ENCODE results near the gene ARMS2.
A peak's percentile ranks its signal among the peaks of the same experiment; 100 is the strongest.

The ARMS2 gene

GRCh38 chr10:122495406-122496340 is 41.2 kb downstream of the ARMS2 start:
- peak; percentile 79 for DNase-seq

DNA sequence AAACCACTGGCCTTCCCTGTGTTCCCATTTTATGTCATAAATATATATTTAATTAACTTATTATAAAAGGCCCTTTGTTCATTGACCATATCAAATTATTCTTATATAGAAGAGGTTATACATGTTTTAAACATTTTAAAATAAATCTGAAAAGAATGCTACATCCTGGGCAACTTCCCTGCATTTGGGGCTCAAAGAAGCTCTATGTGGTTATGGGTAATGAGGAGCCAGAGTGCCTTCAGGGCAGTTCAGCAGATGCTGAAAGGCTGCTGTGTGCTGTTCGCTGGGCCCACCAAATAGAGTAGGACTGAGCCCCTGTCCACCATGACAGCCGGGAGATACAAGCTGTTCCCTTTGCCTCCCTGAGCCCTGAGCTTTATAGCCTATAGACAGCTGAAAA is 42.8 kb downstream of the ARMS2 start:
- DNase-seq, result no peak

GRCh38 chr10:122498521-122498920 is 44.1 kb downstream of the ARMS2 start:
- no peak for DNase-seq

DNA sequence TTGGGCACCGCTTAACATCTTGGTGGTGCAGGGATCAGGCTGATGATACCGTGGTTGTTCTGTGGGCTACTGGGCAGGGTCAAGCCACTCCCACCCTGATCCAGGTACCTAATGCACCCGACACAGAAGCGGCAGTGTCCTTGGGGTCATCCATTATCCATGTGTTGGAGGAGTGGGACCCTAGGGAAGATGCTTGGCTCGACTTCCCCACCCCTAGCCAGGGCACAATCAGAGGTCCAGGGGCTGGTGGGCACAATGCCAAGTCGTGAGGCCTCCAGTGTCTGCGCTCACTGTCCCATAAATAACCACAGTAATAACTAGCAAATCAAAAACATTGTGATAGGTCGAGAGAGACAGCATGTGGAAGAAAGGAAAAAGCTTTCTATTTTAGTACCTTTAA is 44.6 kb downstream of the ARMS2 start:
- no peak for DNase-seq

GRCh38 chr10:122499491-122499941 is 45.1 kb downstream of the ARMS2 start:
- no peak for DNase-seq

GRCh38 chr10:122500194-122500593 is 45.7 kb downstream of the ARMS2 start:
- DNase-seq, result no peak

DNA sequence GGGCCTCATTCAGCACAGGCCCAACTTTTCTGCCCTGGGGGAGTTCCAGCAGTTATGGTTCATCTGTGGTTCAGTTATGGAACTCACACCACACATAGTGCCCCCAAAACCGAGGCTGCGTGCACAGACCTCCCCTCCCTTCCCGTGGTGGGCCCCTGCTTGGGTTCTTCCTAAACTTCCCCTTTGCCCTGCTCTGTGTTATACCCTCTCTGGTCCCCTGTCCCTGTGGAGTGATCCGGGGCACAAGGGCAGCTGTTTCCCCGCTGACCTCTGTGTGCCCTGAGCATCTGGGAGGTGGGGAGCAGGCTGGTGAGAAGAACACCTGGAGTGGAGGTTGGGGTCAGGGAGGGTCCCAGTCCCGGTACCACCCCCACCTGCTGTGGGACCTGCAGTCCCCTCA is 46.3 kb downstream of the ARMS2 start:
- DNase-seq, result no peak

DNA sequence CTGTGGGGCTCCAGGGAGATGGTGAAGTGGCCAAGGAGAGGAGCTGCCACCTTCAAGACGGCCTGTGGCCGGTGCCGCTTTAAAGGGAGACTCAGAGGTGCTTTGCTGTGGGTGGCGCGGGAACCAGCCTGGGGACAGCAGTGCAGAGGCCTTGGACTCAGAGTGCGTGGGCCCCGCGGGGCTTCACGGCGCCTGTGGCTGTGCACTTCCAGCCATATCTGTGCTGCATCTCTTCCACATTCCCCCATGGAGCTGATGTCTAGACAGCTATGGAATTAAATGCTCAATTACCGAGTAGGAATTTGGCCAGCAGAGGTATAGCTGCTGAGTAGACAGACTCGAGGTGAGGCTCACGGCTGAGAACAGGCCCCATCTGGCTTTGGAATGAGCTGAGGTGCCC is 48.6 kb downstream of the ARMS2 start:
- no peak for DNase-seq

DNA sequence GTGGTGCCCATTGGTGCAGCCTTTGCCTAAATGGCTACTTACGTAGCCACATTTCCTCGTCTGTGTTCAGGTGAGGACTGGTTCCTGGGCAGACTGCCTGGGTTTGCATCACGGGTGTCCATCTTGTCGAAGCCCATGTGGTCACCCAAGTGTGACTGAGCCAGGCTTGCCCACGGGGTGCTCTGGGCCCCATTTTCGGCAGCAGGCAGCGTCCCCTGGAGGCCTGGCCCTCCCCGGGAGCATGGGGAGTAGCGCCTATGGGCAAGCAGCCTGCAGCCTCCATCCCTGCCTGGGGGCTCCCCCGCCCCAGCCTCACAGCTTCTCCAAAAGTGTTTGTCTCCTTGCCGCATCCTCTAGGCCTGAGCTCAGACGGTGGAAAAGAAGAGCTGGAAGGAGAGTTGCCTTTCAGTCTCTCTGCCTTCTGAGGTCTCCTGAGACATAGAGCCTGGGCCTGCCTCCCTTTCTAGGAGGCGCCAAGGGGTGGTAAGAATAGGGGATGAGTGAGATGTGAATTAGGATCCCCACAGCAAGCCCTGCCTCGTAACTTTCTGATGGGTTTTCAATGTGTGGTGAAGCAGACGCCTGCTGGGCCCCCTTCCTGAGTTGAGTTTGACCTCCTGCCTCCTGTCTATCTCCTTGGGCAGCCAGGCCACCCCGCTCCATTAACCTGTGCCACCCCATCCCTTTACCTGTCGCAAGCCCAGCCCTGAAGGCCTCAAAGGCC is 49.6 kb downstream of the ARMS2 start:
- DNase-seq, result no peak

GRCh38 chr10:122504610-122504950 is 50.1 kb downstream of the ARMS2 start:
- DNase-seq, result peak; percentile 83

DNA sequence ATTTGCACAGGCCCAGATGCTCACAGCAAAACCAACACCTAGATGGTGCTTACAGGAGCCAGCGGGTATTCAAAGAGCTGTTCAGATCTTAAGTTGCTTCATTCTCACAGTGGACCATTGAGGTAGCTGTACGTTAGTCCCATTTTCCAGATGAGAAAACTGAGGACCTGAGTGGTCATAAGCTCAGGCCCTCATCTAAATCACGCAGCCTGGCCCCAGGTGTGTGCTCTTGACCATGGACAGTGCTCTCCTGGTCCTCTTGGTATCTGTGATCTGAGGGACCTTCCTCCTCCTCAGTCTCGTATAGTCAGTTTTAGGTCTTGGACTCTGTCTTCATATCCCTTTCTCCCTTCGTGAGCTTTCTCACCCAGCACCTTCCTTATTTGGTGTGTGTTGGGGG is 50.6 kb downstream of the ARMS2 start:
- no peak for DNase-seq

DNA sequence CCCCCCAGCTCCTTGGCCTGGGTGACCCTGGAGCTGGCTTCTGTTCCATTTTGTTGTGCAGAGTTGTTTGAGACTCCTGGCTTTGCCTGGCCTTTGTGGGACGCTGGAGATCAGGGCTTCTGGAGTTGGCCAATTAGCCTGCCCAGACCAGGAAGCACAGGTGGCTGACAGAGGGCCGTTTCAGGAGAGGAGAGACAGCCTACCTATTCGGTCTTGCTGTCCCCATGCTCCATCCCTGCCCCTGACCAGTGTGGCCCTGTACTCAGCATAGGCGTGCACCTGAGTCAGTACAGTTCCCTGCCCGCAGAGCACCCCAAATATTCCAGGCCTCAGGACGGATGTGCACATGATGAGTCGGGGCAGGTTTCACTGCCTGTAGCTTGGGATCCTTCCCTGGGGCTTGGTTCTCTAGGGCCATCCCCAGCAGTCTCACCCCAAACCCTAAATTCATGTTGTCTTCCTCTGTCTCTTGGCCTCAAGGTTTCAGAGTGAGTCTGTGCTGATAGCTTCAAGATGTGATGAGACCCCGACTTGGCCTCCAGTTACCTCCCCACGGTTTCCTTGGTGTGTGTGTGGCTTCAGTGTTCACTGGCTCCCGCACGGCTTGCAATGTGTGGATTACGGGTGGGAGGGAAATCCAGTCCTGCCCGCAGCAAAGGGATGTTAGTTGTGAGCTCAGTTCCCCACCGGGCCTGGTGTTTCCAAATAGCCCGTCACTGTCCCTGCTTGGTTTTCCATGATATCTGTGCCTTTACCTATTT is 51.6 kb downstream of the ARMS2 start:
- no peak for DNase-seq
